NT2/D1 (cell line): ENCODE results near the gene PSD.

Experiments
- SUZ12 ChIP-seq: IDR thresholded peaks from 2 replicates; pipeline ENCODE4 v1.6.1; 2011; ENCODE audit not compliant: insufficient read length, insufficient read depth; ENCODE audit errors: extremely low read depth
- YY1 ChIP-seq: IDR thresholded peaks from 2 replicates; pipeline ENCODE4 v1.6.1; 2011; ENCODE audit not compliant: insufficient read length, insufficient read depth
- ZNF274 ChIP-seq: IDR thresholded peaks from 2 replicates; pipeline ENCODE4 v1.6.1; 2011; ENCODE audit warnings: mild to moderate bottlenecking, low read depth, low read length

DNA sequence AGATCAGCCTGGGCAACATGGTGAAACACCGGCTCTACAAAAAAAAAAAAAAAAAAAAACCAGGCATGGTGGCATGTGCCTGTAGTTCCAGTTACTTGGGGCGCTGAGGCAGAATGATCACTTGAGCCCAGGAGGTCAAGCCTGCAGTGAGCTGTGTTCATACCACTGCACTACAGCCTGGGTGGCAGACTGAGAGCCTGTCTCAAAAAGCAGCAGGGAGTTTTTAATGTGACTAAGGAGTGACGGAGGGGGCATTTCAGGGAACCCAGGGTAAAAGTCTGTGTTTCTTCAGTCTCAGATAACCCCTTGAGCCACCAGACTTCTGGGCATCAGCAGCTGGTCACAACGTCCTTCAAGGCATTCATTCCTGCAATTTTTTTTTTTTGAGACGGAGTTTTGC, 34.9 kb upstream of the PSD start:
- TF ChIP-seq SUZ12 (no peak), ZNF274 (no peak), YY1 (no peak)
